ENCODE data around the gene RFT1.

DNA sequence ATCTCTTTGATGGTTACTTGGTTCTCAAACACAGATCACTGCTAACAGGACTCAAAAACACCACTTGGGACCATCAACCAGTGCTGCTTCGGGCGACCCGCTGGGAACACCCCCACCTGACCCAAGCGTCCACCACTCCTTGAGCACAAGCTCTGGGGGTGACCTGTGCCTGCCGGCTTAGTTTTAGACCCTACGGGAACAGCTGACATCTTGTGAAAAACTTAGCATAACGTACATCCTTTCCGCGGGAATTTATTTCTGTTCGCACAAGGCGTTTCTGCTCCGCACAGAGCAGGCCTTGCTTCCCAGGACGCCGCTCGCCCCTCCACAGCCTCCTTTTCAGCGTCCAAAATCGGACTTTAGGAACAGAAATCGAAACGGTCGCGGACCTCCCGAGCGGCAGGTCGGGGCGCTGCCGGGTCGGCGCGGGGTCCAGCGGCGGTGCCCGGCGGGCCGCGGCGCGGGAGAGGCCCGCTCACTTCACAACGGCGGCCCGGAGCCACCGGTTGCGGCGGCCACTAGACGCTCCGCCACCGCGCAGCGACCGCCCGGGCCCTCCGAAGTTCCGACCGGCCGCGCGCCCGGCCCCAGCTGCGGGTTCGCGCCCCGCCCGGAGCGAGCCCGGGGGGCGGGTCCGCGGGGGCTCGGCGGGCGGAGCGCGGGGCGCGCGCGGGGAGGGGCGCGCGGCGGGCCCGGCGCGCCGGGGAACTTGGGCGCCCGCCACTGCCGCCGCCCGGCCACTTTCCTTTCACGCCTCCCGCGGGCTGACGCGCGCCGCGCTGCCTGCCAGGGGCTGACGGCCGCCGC, 85.3 kb downstream of the RFT1 start:
- TF ChIP-seq, protein P1, sequence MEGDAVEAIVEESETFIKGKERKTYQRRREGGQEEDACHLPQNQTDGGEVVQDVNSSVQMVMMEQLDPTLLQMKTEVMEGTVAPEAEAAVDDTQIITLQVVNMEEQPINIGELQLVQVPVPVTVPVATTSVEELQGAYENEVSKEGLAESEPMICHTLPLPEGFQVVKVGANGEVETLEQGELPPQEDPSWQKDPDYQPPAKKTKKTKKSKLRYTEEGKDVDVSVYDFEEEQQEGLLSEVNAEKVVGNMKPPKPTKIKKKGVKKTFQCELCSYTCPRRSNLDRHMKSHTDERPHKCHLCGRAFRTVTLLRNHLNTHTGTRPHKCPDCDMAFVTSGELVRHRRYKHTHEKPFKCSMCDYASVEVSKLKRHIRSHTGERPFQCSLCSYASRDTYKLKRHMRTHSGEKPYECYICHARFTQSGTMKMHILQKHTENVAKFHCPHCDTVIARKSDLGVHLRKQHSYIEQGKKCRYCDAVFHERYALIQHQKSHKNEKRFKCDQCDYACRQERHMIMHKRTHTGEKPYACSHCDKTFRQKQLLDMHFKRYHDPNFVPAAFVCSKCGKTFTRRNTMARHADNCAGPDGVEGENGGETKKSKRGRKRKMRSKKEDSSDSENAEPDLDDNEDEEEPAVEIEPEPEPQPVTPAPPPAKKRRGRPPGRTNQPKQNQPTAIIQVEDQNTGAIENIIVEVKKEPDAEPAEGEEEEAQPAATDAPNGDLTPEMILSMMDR (conservative IDR thresholded peaks at IDR 0.05 in 1 of 2, IDR thresholded peaks at IDR 0.05 in 1 of 2; ENCODE audit: extremely low read depth in 1 of 2, insufficient read depth in 1 of 2, low read depth in 1 of 2, low read length in 2 of 2): no peak
- no peak for TF ChIP-seq EZH2 (IDR thresholded peaks at IDR 0.05; ENCODE audit: borderline replicate concordance, low read length)

Data from mammary epithelial cell (primary cell).